HCT116 (cell line): Measurements from ENCODE around the gene GOLIM4. TPM values are rescaled to one million over a fixed set of nuclear protein-coding genes. Genes with fewer than 3 reads are reported as not detected.

Experiments
- ATAC-seq: fragments of 200-7000 bp; cut with Tn5 transposase; 2 replicates; pipeline ENCODE4 v1.9.1; 2020; ENCODE audit warnings: mild to moderate bottlenecking, moderate library complexity
- BruUV-seq: library from RNA; stranded (reverse); fragments of 400-500 nt; replicated peaks from 2 replicates; lab custom pipeline; 2021; lab: Mats Ljungman, UMichigan
- CTCF ChIA-PET: fragments of 300-600 bp; sonication (Branson Sonifier 250); formaldehyde crosslinking; loops from one replicate; lab custom pipeline; 2021; ENCODE audit warnings: antibody characterized with exemption; lab: Charles Lee
- POLR2A ChIA-PET: fragments of 300-600, 350-600 bp; sonication (Branson Sonifier 250); formaldehyde crosslinking; loops from one replicate; lab custom pipeline; 2021; ENCODE audit warnings: antibody characterized with exemption; lab: Charles Lee
- RAD21 ChIA-PET, 2 experiments: fragments of 300-600 bp; sonication (Branson Sonifier 250); formaldehyde crosslinking; loops; one replicate each; lab custom pipeline; 2023; ENCODE audit warnings: low total read pairs in 2 of 2; ENCODE audit not compliant: uncharacterized antibody in 2 of 2, unreplicated experiment in 2 of 2, low non-redundant PET in 1 of 2; lab: Charles Lee
- DNase-seq: peaks from one replicate; pipeline ENCODE4 v3.0.0-alpha.2; 2010; ENCODE audit warnings: low read depth, low spot score
- H2AFZ ChIP-seq: fragments of 200-600 bp; shearing (Covaris generic), sonication (generic); 2 replicates; pipeline ENCODE4 v1.6.1; 2017; ENCODE audit warnings: low read depth, mixed run types, mixed read lengths, antibody characterized with exemption, low read length; ENCODE audit not compliant: poor library complexity, severe bottlenecking
- H3K27ac ChIP-seq: 2 replicates; pipeline ENCODE4 v1.5.1; 2012; ENCODE audit warnings: low read depth, low read length
- H3K27me3 ChIP-seq: fragments of 200-600 bp; sonication (generic); 2 replicates; pipeline ENCODE4 v1.6.1; 2016; ENCODE audit warnings: mixed run types, low read length, mixed read lengths; ENCODE audit not compliant: insufficient read depth
- H3K36me3 ChIP-seq, 2 experiments: fragments of 200-500 bp in 1 of 2; fragments of 200-600 bp in 1 of 2; sonication (Bioruptor generic) in 1 of 2; sonication (generic) in 1 of 2; 2 replicates each; pipeline versions ENCODE4 v1.5.1 to v1.6.1; 2014 to 2016; ENCODE audit warnings: low read length in 2 of 2, inconsistent platforms in 1 of 2, mixed read lengths in 1 of 2, mixed run types in 1 of 2; ENCODE audit not compliant: insufficient read depth in 2 of 2, control insufficient read depth in 1 of 2
- H3K4me1 ChIP-seq, 2 experiments: fragments of 200-600 bp in 1 of 2; sonication (generic) in 1 of 2; 2 replicates each; pipeline versions ENCODE4 v1.5.1 to v1.6.1; 2012 to 2017; ENCODE audit warnings: low read length in 2 of 2, inconsistent platforms in 1 of 2, mild to moderate bottlenecking in 1 of 2, mixed read lengths in 1 of 2, mixed run types in 1 of 2, moderate library complexity in 1 of 2; ENCODE audit not compliant: insufficient read depth in 2 of 2, control insufficient read depth in 1 of 2
- H3K4me2 ChIP-seq: fragments of 200-600 bp; sonication (generic); 2 replicates; pipeline ENCODE4 v1.6.1; 2017; ENCODE audit warnings: mixed run types, low read length, mixed read lengths
- H3K4me3 ChIP-seq, 2 experiments: fragments of 200-600 bp in 1 of 2; sonication (generic) in 1 of 2; replicated peaks in 1 of 2; 2 replicates each; pipeline ENCODE4 v1.5.1; 2011 to 2016; ENCODE audit warnings: low read length in 2 of 2, control low read depth in 1 of 2, low read depth in 1 of 2, mild to moderate bottlenecking in 1 of 2, mixed read lengths in 1 of 2, mixed run types in 1 of 2
- H3K79me2 ChIP-seq: fragments of 200-600 bp; sonication (generic); 2 replicates; pipeline ENCODE4 v1.6.1; 2017; ENCODE audit warnings: mild to moderate bottlenecking, mixed run types, low read length, moderate library complexity, mixed read lengths; ENCODE audit not compliant: insufficient read depth
- H3K9ac ChIP-seq: fragments of 200-600 bp; sonication (generic); 2 replicates; pipeline ENCODE4 v1.6.1; 2016; ENCODE audit warnings: low read length, mixed read lengths
- H3K9me2 ChIP-seq: fragments of 200-600 bp; sonication (generic), shearing (Covaris generic); 2 replicates; pipeline ENCODE4 v1.6.1; 2017; ENCODE audit warnings: mixed run types, mild to moderate bottlenecking, moderate library complexity; ENCODE audit not compliant: insufficient read depth
- H3K9me3 ChIP-seq, 2 experiments: fragments of 200-500 bp in 1 of 2; fragments of 200-600 bp in 1 of 2; sonication (Bioruptor generic) in 1 of 2; sonication (generic) in 1 of 2; 2 replicates each; pipeline ENCODE4 v1.6.1; 2014 to 2017; ENCODE audit warnings: low read length in 2 of 2, mixed read lengths in 2 of 2, inconsistent platforms in 1 of 2, low read depth in 1 of 2, mild to moderate bottlenecking in 1 of 2, mixed run types in 1 of 2, moderate library complexity in 1 of 2; ENCODE audit not compliant: control insufficient read depth in 1 of 2, insufficient read depth in 1 of 2
- H4K20me1 ChIP-seq: fragments of 200-600 bp; sonication (generic), shearing (Covaris generic); 2 replicates; pipeline ENCODE4 v1.6.1; 2017; ENCODE audit warnings: mixed run types, mild to moderate bottlenecking, moderate library complexity; ENCODE audit not compliant: insufficient read depth
- ELF1 ChIP-seq: IDR thresholded peaks from 2 replicates; pipeline ENCODE4 v1.6.1; 2012; ENCODE audit warnings: low read depth, borderline replicate concordance
- EZH2 ChIP-seq: fragments of 200-600 bp; sonication (generic); IDR thresholded peaks from 2 replicates; pipeline ENCODE4 v1.6.1; 2017; ENCODE audit warnings: antibody characterized with exemption, mixed run types
- EZH2phosphoT487 ChIP-seq: fragments of 200-600 bp; IDR thresholded peaks from 2 replicates; pipeline ENCODE4 v1.6.1; 2018; ENCODE audit warnings: antibody characterized with exemption, borderline replicate concordance
- POLR2AphosphoS5 ChIP-seq: IDR thresholded peaks from 2 replicates; pipeline ENCODE4 v1.6.1; 2011; ENCODE audit warnings: mild to moderate bottlenecking, low read depth, low read length, moderate library complexity
- RAD21 ChIP-seq: IDR thresholded peaks from 2 replicates; pipeline ENCODE4 v1.6.1; 2012; ENCODE audit warnings: low read depth, mild to moderate bottlenecking
- SRF ChIP-seq: IDR thresholded peaks from 2 replicates; pipeline ENCODE4 v1.6.1; 2012; ENCODE audit warnings: low read depth
- YY1 ChIP-seq: IDR thresholded peaks from 2 replicates; pipeline ENCODE4 v1.6.1; 2011; ENCODE audit warnings: low read length, low read depth, moderate library complexity, mild to moderate bottlenecking; ENCODE audit not compliant: insufficient replicate concordance; ENCODE audit errors: extremely low read depth
- ZBTB33 ChIP-seq: IDR thresholded peaks from 2 replicates; pipeline ENCODE4 v1.6.1; 2011; ENCODE audit warnings: mild to moderate bottlenecking, low read length, moderate library complexity; ENCODE audit not compliant: insufficient replicate concordance; ENCODE audit errors: extremely low read depth
- intact Hi-C: fragments of 100-400 bp; cut with micrococcal nuclease; formaldehyde crosslinking; loops from 2 replicates; pipeline ENCODE4 v1.10.0; 2022
- total RNA-seq: library from RNA; stranded (reverse); gene quantifications from one replicate; pipeline ENCODE4 v1.2.1, GENCODE V29; 2021; ENCODE audit not compliant: unreplicated experiment
- TF ChIP-seq, protein P1 (sequence below), 3 experiments: fragments of 200-600 bp in 1 of 3; sonication (generic) in 1 of 3; IDR thresholded peaks in 2 of 3; conservative IDR thresholded peaks in 1 of 3; 2 replicates each; pipeline ENCODE4 v1.5.1; 2012 to 2017; ENCODE audit warnings: low read depth in 2 of 3, low read length in 2 of 3, antibody characterized with exemption in 1 of 3, borderline replicate concordance in 1 of 3, control low read depth in 1 of 3, mild to moderate bottlenecking in 1 of 3, mixed read lengths in 1 of 3, mixed run types in 1 of 3, moderate library complexity in 1 of 3; ENCODE audit not compliant: insufficient read depth in 1 of 3
- TF ChIP-seq, protein P2 (sequence below): IDR thresholded peaks from 2 replicates; pipeline ENCODE4 v1.6.1; 2012
- TF ChIP-seq, protein P3 (sequence below): IDR thresholded peaks from 2 replicates; pipeline ENCODE4 v1.6.1; 2012

The GOLIM4 gene
- total RNA-seq, 1 experiment from 2014 or later = 10.6 TPM

DNA sequence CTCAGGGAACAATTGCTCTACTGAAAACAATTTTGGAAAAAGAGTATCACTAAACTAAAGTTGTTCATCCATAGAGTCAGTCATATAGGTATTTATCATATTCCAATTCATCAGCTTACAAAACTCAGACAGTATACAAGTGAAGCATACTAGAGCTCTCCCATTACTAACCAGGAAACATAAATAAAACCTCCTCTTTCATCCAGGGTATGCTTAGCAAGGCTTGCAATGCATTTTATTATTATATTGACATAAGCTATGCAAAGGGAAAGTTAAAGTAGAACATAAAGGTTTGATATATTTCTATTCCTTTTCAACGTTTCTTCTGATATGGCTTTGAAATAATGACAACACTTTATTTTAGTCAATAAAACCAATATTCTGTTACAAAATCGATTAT is 106.7 kb downstream of the GOLIM4 start:
- RAD21 ChIA-PET = no interaction called here
- H3K27ac ChIP-seq = no peak overlapping the region
- H3K9me2 ChIP-seq = no peaks in the 10 kb centered on the region
- H3K79me2 ChIP-seq = no peaks in the 10 kb centered on the region
- H3K4me2 ChIP-seq = no peak overlapping the region
- no peaks in the 10 kb centered on the region for H3K4me1 ChIP-seq
- ATAC-seq (no peak), DNase-seq (no peak)
- no peak overlapping the region for H2AFZ ChIP-seq
- H3K36me3 ChIP-seq = no peaks in the 10 kb centered on the region
- TF ChIP-seq, protein P1, sequence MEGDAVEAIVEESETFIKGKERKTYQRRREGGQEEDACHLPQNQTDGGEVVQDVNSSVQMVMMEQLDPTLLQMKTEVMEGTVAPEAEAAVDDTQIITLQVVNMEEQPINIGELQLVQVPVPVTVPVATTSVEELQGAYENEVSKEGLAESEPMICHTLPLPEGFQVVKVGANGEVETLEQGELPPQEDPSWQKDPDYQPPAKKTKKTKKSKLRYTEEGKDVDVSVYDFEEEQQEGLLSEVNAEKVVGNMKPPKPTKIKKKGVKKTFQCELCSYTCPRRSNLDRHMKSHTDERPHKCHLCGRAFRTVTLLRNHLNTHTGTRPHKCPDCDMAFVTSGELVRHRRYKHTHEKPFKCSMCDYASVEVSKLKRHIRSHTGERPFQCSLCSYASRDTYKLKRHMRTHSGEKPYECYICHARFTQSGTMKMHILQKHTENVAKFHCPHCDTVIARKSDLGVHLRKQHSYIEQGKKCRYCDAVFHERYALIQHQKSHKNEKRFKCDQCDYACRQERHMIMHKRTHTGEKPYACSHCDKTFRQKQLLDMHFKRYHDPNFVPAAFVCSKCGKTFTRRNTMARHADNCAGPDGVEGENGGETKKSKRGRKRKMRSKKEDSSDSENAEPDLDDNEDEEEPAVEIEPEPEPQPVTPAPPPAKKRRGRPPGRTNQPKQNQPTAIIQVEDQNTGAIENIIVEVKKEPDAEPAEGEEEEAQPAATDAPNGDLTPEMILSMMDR (IDR thresholded peaks at IDR 0.05 in 2 of 3, conservative IDR thresholded peaks at IDR 0.05 in 1 of 3; ENCODE audit: borderline replicate concordance in 1 of 3, insufficient read depth in 1 of 3, low read depth in 2 of 3, low read length in 2 of 3) = no peak
- TF ChIP-seq ELF1 = no peak
- no peaks in the 10 kb centered on the region for H3K27me3 ChIP-seq
- H4K20me1 ChIP-seq = no peaks in the 10 kb centered on the region
- intact Hi-C loops = no loop called here
- H3K9ac ChIP-seq = no peak overlapping the region
- no peaks in the 10 kb centered on the region for H3K9me3 ChIP-seq
- BruUV-seq = no TSS peak
- no peak overlapping the region for H3K4me3 ChIP-seq
- CTCF ChIA-PET = no interaction called here
- POLR2A ChIA-PET = no interaction called here

GRCh38 chr3:167983583-167983982 is 112.1 kb downstream of the GOLIM4 start:
- RAD21 ChIA-PET = no interaction called here

More at GRCh38 chr3:167983583-167983982, 112.1 kb downstream of the GOLIM4 start:
- no peak overlapping the region for H3K27ac ChIP-seq
- H3K9me3 ChIP-seq = no peaks in the 10 kb centered on the region
- H2AFZ ChIP-seq = no peak overlapping the region
- intact Hi-C loops = no loop called here
- H3K9me2 ChIP-seq = no peaks in the 10 kb centered on the region
- no peaks in the 10 kb centered on the region for H3K4me1 ChIP-seq
- H3K27me3 ChIP-seq = no peaks in the 10 kb centered on the region
- ChIA-PET POLR2A (no interaction called here), CTCF (no interaction called here)
- no peaks in the 10 kb centered on the region for H4K20me1 ChIP-seq
- H3K9ac ChIP-seq = no peak overlapping the region
- no peak overlapping the region for H3K4me2 ChIP-seq
- BruUV-seq = no TSS peak
- DNase-seq (no peak), ATAC-seq (no peak)
- no peak overlapping the region for H3K4me3 ChIP-seq
- TF ChIP-seq, protein P2, sequence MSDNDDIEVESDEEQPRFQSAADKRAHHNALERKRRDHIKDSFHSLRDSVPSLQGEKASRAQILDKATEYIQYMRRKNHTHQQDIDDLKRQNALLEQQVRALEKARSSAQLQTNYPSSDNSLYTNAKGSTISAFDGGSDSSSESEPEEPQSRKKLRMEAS = no peak
- TF ChIP-seq SRF = no peak
- no peak for TF ChIP-seq EZH2phosphoT487
- no peak for TF ChIP-seq YY1
- no peak for TF ChIP-seq EZH2
- no peak for TF ChIP-seq ZBTB33
- no peak for TF ChIP-seq RAD21
- TF ChIP-seq ELF1 = no peak
- TF ChIP-seq, protein P3, sequence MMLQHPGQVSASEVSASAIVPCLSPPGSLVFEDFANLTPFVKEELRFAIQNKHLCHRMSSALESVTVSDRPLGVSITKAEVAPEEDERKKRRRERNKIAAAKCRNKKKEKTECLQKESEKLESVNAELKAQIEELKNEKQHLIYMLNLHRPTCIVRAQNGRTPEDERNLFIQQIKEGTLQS = no peak
- TF ChIP-seq POLR2AphosphoS5 = no peak
- no peaks in the 10 kb centered on the region for H3K36me3 ChIP-seq
- H3K79me2 ChIP-seq = no peaks in the 10 kb centered on the region
